Ishikawa (cell line): Measurements from ENCODE around the gene SART3.

Experiments used
- CEBPB ChIP-seq: IDR thresholded peaks from 2 replicates; pipeline ENCODE4 v1.6.1; 2012
- CREB1 ChIP-seq: IDR thresholded peaks from 2 replicates; pipeline ENCODE4 v1.6.1; 2012; ENCODE audit warnings: low read depth
- EGR1 ChIP-seq: IDR thresholded peaks from 2 replicates; pipeline ENCODE4 v1.6.1; 2012
- EP300 ChIP-seq: IDR thresholded peaks from 2 replicates; pipeline ENCODE4 v1.6.1; 2012; ENCODE audit warnings: borderline replicate concordance
- FOXM1 ChIP-seq: IDR thresholded peaks from 2 replicates; pipeline ENCODE4 v1.6.1; 2012; ENCODE audit warnings: low read depth, borderline replicate concordance
- NFIC ChIP-seq: IDR thresholded peaks from 2 replicates; pipeline ENCODE4 v1.6.1; 2012
- RAD21 ChIP-seq: IDR thresholded peaks from 2 replicates; pipeline ENCODE4 v1.6.1; 2012; ENCODE audit warnings: low read depth
- TAF1 ChIP-seq: IDR thresholded peaks from 2 replicates; pipeline ENCODE4 v1.6.1; 2012; ENCODE audit warnings: low read depth, mild to moderate bottlenecking
- TCF12 ChIP-seq: IDR thresholded peaks from 2 replicates; pipeline ENCODE4 v1.6.1; 2012; ENCODE audit warnings: low read depth
- TEAD4 ChIP-seq: IDR thresholded peaks from 2 replicates; pipeline ENCODE4 v1.6.1; 2012
- YY1 ChIP-seq: IDR thresholded peaks from 2 replicates; pipeline ENCODE4 v1.6.1; 2012; ENCODE audit warnings: low read depth
- ZBTB7A ChIP-seq: IDR thresholded peaks from 2 replicates; pipeline ENCODE4 v1.6.1; 2012; ENCODE audit warnings: low read depth
- TF ChIP-seq, protein P1 (sequence below): IDR thresholded peaks from 2 replicates; pipeline ENCODE4 v1.6.1; 2012
- TF ChIP-seq, protein P2 (sequence below): IDR thresholded peaks from 2 replicates; pipeline ENCODE4 v1.6.1; 2012; ENCODE audit warnings: low read depth, mild to moderate bottlenecking
- TF ChIP-seq, protein P3 (sequence below): IDR thresholded peaks from 2 replicates; pipeline ENCODE4 v1.6.1; 2012

SART3 gene

DNA sequence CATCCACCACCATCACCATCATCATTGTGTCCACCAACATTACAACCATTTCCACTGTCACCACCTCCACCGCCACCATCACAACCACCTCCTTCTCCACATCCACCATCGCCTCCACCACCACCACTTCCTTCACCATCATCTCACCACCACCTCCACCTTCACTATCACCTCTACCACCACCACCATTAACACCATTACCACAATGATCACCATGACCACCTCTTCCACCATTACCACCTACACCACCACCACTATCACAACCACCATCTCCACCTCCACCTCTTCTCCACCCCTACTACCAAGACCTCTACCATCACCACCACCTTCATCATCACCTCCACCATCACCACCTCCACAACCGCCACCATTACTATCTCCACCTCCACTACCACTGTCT, 17.8 kb upstream of the SART3 start:
- TF ChIP-seq TCF12 = no peak
- TF ChIP-seq, protein P1, sequence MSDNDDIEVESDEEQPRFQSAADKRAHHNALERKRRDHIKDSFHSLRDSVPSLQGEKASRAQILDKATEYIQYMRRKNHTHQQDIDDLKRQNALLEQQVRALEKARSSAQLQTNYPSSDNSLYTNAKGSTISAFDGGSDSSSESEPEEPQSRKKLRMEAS = no peak
- TF ChIP-seq EP300 = no peak
- TF ChIP-seq FOXM1 = no peak
- TF ChIP-seq NFIC = no peak
- TF ChIP-seq CEBPB = no peak
- no peak for TF ChIP-seq EGR1
- TF ChIP-seq TAF1 = no peak
- TF ChIP-seq CREB1 = no peak
- TF ChIP-seq YY1 = no peak
- no peak for TF ChIP-seq TEAD4
- TF ChIP-seq RAD21 = no peak
- TF ChIP-seq, protein P2, sequence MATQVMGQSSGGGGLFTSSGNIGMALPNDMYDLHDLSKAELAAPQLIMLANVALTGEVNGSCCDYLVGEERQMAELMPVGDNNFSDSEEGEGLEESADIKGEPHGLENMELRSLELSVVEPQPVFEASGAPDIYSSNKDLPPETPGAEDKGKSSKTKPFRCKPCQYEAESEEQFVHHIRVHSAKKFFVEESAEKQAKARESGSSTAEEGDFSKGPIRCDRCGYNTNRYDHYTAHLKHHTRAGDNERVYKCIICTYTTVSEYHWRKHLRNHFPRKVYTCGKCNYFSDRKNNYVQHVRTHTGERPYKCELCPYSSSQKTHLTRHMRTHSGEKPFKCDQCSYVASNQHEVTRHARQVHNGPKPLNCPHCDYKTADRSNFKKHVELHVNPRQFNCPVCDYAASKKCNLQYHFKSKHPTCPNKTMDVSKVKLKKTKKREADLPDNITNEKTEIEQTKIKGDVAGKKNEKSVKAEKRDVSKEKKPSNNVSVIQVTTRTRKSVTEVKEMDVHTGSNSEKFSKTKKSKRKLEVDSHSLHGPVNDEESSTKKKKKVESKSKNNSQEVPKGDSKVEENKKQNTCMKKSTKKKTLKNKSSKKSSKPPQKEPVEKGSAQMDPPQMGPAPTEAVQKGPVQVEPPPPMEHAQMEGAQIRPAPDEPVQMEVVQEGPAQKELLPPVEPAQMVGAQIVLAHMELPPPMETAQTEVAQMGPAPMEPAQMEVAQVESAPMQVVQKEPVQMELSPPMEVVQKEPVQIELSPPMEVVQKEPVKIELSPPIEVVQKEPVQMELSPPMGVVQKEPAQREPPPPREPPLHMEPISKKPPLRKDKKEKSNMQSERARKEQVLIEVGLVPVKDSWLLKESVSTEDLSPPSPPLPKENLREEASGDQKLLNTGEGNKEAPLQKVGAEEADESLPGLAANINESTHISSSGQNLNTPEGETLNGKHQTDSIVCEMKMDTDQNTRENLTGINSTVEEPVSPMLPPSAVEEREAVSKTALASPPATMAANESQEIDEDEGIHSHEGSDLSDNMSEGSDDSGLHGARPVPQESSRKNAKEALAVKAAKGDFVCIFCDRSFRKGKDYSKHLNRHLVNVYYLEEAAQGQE = no peak
- no peak for TF ChIP-seq ZBTB7A
- TF ChIP-seq, protein P3, sequence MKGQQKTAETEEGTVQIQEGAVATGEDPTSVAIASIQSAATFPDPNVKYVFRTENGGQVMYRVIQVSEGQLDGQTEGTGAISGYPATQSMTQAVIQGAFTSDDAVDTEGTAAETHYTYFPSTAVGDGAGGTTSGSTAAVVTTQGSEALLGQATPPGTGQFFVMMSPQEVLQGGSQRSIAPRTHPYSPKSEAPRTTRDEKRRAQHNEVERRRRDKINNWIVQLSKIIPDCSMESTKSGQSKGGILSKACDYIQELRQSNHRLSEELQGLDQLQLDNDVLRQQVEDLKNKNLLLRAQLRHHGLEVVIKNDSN = no peak

DNA sequence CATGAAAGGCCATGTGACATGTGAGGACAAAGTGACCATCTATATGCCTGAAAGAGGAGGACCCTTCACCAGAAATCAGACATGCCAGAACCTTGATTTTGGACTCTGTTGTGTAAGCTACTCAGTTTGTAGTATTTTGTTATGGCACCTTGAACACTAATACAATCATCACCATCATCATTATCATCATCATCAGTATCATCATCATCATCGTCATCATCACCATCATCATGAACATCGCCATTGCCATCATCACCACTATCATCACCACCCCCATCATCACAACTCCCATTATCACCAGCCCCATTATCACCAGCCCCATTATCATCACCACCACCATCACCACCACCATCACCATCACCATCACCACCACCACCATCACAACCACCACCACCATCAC, 17.3 kb upstream of the SART3 start:
- TF ChIP-seq TEAD4 (no peak), FOXM1 (no peak), EP300 (no peak), ZBTB7A (no peak), TAF1 (no peak), EGR1 (no peak), TCF12 (no peak)

DNA sequence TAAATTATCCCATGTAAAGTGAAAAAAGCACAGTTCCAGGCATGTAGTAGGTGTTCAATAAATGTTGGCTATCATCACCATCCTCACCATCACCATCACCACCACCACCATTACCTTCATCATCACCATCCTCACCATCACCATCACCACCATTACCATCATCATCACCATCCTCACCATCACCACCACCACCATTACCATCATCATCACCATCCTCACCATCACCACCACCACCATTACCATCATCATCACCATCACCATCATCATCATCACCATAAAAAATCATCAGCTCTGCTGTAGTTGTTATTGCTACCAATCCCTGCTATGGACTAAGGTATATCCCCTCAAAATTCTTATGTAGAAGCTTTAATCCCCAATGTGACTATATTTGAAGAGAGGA, 16.5 kb upstream of the SART3 start:
- TF ChIP-seq, protein P2 = no peak
- no peak for TF ChIP-seq FOXM1
- TF ChIP-seq CREB1 = no peak
- TF ChIP-seq ZBTB7A = no peak
- TF ChIP-seq CEBPB = no peak
- no peak for TF ChIP-seq TAF1
- TF ChIP-seq, protein P3 = no peak
- TF ChIP-seq YY1 = no peak
- TF ChIP-seq TEAD4 = no peak
- no peak for TF ChIP-seq TCF12
- no peak for TF ChIP-seq EP300
- no peak for TF ChIP-seq EGR1
- TF ChIP-seq NFIC = no peak

DNA sequence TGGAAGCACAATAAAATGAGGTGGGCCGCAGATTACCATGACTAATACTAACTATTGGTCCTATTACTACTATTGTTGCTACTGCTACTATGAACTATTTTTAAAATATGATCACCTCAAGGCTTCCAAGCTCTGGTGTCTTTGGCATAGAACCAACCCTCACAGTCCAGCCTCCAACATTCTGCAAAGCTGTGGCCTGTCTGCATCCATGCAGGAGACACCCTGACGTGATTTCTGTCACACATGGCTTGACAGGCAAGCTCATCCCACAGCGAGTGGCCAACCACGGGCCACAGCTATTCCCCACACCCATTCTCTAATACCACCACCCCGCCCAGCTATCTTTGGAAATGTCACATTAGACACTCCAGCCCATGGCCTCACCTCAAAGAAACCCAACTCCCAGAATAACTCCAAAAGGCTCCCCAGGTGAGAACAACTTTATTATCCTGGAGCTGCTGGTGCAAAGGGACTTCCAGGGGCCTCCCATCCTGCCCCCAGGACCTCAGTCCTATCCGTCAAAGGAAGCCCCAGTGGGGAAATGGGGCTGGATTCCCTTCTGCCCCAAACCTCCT, 15.8 kb upstream of the SART3 start:
- TF ChIP-seq RAD21 = no peak

DNA sequence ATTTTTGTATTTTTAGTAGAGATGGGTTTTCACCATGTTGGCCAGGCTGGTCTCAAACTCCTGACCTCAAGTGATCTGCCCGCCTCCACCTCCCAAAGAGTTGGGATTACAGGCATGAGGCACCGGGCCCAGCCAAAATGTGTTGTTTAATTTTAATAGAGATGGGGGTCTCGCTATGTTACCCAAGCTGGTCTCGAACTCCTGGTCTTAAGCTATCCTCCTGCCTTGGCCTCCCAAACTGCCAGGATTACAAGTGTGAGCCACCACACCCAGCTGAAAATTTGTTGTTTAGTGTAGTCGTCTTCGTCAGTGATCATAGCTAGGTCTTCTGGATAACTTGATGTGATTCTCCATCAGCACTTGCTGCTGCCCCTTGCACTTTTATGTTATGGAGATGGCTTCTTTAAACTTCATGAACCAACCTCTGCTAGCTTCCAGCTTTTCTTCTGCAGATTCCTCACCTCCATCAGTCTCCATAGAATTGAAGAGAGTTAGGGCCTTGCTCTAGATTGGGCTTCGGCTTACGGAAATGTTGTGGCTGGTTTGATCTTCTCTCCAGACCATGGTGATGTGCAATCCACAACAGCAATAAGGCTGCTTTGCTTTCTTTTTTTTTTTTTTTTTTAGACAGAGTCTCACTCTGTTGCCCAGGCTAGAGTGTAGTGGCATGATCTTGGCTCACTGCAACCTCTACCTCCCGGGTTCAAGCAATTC, 14.4 kb upstream of the SART3 start:
- TF ChIP-seq FOXM1 = no peak
- no peak for TF ChIP-seq ZBTB7A
- TF ChIP-seq RAD21 = no peak
- TF ChIP-seq, protein P2 = no peak
- no peak for TF ChIP-seq TEAD4
- TF ChIP-seq EP300 = no peak
- no peak for TF ChIP-seq CREB1
- no peak for TF ChIP-seq EGR1
- no peak for TF ChIP-seq NFIC
- TF ChIP-seq CEBPB = no peak
- TF ChIP-seq, protein P1 = no peak
- TF ChIP-seq YY1 = no peak
- no peak for TF ChIP-seq TAF1
- TF ChIP-seq, protein P3 = no peak
- no peak for TF ChIP-seq TCF12
